ENCODE data around the gene TRIM44. TPM values are rescaled to one million over a fixed set of nuclear protein-coding genes. Genes with fewer than 3 reads are reported as not detected.

TRIM44 gene
- total and polyA plus RNA-seq, 10 of the 15 experiments (the other 5 are each of a cell fraction or from before 2014, with no cell fraction given): 6.7 to 93.0 (median 27.6) TPM

GRCh38 chr11:35619116-35619854, 43.3 kb upstream of the TRIM44 start (continued):
- TF ChIP-seq BHLHE40 (IDR thresholded peaks at IDR 0.05; ENCODE audit: borderline replicate concordance in 1 of 2, low read depth in 2 of 2, low read length in 1 of 2) (peak in 1 of 2 experiments; percentile 67; a peak in 1 of 4 replicates), KLF5 (IDR thresholded peaks at IDR 0.05; ENCODE audit: partially characterized antibody) (no peak), TCF3 (IDR thresholded peaks at IDR 0.05; ENCODE audit: borderline replicate concordance, insufficient read depth, low read depth, low read length) (no peak), CEBPB (IDR thresholded peaks at IDR 0.05; ENCODE audit: borderline replicate concordance in 1 of 2, low read depth in 2 of 2, low read length in 2 of 2) (no peak), MYC (IDR thresholded peaks at IDR 0.05; ENCODE audit: insufficient read depth, insufficient read length, insufficient replicate concordance, low read length, severe bottlenecking) (peak; percentile 64), REST (IDR thresholded peaks at IDR 0.05; ENCODE audit: low read depth, low read length) (no peak), MXI1 (IDR thresholded peaks at IDR 0.05; ENCODE audit: low read depth, low read length) (no peak), PRDM15 (CRISPR knock-in tag; IDR thresholded peaks at IDR 0.05) (no peak), HDAC6 (IDR thresholded peaks at IDR 0.05; ENCODE audit: unreplicated experiment) (peak; percentile 98), CREB1 (IDR thresholded peaks at IDR 0.05; ENCODE audit: low read depth) (no peak), TARDBP (IDR thresholded peaks at IDR 0.05; ENCODE audit: borderline replicate concordance) (no peak; the same call in 1 of the 2 replicates), MTA3 (IDR thresholded peaks at IDR 0.05; ENCODE audit: borderline replicate concordance, low read length) (no peak), CHD4 (IDR thresholded peaks at IDR 0.05) (no peak), RBBP5 (conservative IDR thresholded peaks at IDR 0.05) (no peak), IRF5 (IDR thresholded peaks at IDR 0.05; ENCODE audit: borderline replicate concordance) (no peak), DPF2 (IDR thresholded peaks at IDR 0.05) (no peak), YY1 (IDR thresholded peaks at IDR 0.05; ENCODE audit: low read depth, low read length) (no peak)
